GM21825 (cell line): ENCODE measurements around the gene DPM3.
"Not testable (repeated sequence)": the region's sequence is repeated elsewhere in the genome, so short reads cannot be mapped to it uniquely, and the experiment has no call there.

ENCODE experiments used
- ATAC-seq: cut with Tn5 transposase; IDR thresholded peaks from one replicate; pipeline ENCODE4 v1.9.1; 2021; ENCODE audit warnings: mild to moderate bottlenecking, moderate library complexity; ENCODE audit not compliant: unreplicated experiment

DPM3 gene

DNA sequence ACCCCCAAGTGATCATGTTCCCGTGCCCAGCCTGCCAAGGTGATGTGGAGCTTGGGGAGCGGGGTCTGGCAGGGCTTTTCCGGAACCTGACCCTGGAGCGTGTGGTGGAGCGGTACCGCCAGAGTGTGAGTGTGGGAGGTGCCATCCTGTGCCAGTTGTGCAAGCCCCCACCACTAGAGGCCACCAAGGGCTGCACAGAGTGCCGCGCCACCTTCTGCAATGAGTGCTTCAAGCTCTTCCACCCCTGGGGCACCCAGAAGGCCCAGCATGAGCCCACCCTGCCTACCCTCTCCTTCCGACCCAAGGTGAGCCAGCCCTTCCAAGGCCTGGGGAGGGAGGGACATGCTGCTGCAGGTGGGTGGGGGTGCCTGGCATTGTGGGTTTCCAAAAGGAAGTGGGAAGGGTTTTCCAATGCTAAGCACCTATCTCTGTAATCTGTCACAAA lies 35.6 kb upstream of the DPM3 start:
- no peak for ATAC-seq

DNA sequence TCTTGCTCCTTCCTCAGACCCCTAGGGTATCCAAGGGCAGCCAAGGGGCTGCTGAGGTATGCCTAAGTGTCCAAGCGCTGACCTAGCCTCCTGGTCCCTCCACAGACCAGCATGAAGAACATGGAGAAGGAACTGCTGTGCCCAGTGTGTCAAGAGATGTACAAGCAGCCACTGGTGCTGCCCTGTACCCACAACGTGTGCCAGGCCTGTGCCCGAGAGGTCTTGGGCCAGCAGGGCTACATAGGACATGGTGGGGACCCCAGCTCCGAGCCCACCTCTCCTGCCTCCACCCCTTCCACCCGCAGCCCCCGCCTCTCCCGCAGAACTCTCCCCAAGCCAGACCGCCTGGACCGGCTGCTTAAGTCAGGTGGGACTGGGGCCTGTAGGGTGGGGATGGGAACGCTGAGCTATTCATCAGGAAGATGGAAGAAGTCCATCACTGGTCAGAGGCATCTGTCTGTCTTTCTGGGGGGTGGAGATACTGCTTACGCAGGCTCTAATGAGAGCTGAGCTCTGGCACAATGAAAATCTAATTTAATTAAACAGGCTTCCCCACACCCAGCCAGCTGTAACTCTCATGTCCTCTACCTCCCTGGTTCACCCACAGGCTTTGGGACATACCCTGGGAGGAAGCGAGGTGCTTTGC lies 35.1 kb upstream of the DPM3 start:
- ATAC-seq = no peak

DNA sequence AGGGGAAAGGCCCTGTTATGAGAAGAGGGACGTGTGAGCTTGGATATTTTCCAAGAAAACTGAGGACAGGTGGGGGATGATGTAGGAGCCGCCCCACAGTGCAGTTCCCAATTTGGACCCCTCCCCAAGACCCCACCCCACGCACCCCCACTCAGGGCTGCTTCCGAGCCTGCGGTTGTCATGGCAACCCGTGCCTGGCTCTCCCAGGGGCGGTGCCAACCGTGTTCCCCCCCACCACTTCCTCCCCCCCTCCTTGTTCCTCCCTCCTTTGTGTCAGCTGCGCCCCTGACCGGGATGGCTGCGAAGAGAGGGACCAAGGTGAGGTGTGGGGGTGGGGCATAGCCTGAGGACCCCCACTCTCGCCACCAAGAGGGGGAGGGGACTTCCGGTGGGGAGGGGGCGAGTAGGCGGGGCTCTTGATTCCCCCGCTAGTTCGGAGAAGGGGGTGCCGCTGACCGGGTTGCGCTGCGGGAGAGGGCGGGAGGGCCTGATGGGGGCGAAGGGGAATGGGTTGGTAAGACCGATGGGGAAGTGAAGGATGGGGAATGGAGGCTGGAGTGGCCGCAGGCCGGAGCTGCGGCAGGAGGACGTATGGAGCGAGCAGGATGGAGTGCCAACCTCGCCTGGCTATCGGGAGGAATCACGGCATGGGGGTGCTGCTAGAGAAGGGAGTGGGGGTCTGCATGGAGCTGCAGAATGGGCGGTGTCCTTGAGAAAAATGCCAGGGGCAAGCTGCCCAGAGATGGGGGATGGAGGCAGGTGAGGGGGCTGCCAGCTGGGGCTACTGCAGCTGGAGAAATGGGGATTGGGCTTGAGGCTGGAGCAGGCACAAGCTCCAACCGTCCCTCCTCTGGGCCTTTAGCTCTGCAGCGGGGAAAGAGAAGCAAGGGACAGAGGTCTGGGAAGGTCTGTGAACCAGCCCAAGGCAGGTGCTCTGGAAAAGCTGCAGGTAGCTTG lies 34.3 kb upstream of the DPM3 start:
- no peak for ATAC-seq

DNA sequence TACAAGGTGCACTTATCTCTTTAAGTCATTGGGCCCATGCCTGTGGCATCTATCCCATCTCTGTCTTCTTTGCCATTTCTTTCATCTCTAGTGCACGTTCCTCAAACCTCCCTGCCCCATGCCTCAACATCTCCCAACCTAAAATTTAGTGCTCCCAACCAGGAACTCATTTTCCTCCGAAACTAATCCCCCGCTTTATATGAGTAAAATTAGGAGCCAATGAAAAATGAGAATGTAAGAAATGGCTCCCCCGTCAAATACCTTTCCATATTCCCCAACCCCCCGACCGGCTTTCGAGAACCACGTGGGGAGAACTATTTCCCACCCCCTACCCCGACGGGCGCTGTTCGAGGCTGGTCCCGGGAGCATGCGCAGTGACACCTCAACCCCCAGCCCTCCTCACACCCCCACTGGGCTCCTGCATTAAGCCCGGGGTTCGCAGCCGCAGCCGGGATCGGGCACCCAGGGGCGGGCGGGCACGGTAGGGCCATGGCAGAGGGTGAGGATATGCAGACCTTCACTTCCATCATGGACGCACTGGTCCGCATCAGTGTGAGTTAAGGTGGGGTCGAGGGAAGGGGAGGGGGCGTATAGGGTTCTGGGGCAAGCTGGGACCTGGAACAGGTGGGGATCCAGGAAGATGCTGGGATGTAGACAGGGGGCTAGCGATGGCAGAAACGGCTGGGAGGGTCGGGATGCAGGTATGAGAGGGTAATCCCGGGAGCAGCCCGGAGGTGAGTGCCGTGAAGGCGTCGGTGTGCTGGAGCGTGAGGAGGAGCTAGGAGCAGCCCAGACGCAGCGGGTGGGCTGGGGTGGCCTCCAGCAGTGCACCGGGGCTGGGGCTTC lies 33.4 kb upstream of the DPM3 start, which contains the start of gene TRIM46:
Gene TRIM46, plus strand, starts transcription at position 372 of the 846 bp plus-strand sequence. Its CDS starts 118 bp downstream, at position 490.
- ATAC-seq = no peak

DNA sequence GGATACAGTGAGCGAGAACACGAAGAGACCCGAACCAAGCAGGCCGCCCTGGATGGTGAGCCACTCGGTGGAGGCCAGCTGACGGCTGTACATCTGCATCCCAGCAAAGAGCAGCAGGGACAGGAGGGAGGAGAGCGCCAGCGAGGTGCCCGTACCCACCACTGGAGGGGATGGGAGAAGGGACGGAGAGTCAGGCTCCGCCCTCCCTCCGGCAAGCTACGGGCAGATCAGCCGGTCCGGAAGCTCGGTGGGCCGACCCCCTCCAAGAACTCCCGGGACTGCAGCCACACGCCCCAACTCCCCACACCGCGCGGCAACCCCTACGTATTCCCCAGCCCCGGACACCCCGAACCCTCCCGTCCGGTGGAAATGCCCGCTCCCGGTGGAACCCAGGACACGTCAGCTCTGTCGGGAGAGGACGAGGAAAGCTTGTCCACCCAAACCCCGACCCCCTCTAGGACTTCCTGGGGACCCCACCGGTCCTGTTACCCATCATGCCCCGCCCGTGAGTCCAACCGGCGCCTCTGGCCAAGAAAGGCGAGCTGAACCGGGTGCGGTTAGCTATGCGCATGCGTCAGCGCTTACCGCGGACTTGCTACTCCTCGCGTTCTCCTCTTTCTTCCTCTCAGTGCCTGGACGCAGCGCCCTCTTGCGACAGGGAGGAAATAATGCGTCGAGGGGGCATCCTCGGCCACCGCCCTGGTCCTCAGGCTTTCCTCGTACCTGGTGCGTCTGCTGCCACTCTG lies 32.6 kb upstream of the DPM3 start, which contains the start of gene KRTCAP2:
Gene KRTCAP2, minus strand, starts transcription at position 573 of the 746 bp plus-strand sequence. Its CDS starts 80 bp downstream, at position 493.
- peak; percentile 56 for ATAC-seq

DNA sequence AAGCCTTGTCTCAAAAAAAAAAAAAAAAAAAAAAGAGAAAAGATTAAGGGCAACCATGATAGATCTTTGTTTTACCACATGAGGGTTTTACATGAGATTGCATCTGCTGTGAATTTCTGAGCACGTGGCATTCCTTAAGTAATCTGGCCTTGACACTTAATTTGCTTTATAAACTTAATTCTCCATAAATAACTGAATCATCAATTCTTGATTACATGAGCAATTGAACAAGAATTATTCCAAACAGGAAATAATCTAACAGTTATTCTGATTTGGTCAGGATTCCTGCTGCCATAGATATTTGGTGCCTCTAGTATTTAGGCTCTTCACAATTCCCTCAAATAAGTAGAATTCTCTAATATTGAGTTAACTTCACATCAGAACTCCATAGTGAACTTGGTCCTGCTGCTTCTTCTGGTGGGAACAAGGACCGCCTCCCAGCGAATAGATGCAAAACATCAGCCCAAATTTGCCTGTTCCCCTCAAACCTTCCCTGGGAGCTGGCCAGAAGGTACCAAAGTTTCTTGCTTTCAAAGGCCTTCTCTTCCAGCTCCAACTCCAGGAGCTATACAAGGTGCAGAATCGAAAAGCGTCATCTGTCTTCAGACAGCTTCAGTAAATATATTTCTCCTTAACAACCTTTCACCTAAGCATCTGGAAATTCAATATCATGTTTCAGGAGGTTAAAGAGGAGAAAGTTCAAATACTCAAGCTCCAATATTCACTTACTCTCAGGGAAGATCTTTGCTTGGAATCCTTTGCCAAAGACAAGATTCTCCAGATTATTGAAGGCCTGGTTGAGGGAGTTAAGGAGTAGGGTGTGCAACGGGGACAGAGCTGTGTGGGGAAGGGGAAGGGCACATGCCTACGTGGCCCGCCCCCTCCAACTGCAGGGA lies 31.8 kb upstream of the DPM3 start:
- peak; percentile 11 for ATAC-seq

DNA sequence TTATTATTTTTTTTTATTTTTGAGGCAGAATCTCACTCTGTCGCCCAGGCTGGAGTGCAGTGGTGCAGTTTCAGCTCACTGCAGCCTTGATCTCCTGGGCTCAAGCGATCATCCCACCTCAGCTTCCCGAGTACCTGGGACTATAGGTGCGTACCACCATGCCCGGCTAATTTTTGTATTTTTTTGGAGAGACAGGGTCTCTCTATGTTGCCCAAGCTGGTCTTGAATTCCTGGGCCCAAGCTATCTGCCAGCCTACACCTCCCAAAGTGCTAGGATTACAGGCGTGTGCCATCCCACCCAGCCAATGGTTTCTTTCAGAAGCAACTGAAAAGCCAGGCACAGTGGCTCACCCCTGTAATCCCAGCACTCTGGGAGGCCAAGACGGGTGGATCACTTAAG lies 30.5 kb upstream of the DPM3 start:
- ATAC-seq = no peak

DNA sequence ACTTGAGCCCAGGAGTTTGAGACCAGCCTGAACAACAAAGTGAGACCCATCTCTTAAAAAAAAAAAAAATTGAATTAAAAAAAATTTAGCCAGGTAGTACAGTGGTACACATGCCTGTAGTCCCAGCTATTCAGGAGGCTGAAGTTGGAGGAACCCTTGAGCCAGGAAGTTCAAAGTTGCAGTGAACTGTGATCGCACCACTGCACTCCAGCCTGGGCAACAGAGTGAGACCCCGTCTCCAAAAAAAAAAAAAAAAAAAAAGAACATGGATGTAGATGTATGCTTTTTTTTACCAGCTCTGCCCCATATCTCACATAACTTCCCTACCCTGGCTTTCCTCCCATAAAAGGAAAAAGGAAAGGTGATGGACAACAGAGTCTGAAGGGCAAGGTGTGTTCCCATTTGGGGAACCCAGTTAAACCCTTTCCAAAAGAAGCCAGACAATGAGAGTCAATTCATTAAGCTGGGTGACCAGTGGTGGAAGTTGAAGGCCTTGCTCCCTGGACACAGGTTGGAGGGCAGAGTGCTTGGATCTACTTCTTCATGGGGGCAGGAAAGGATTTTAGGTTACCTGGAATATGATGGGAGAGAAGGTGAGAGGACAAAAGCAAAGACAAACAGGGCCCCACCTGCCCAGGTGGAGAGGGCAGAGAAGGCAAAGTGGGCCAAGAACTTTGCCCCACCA lies 29.9 kb upstream of the DPM3 start:
- no peak for ATAC-seq

DNA sequence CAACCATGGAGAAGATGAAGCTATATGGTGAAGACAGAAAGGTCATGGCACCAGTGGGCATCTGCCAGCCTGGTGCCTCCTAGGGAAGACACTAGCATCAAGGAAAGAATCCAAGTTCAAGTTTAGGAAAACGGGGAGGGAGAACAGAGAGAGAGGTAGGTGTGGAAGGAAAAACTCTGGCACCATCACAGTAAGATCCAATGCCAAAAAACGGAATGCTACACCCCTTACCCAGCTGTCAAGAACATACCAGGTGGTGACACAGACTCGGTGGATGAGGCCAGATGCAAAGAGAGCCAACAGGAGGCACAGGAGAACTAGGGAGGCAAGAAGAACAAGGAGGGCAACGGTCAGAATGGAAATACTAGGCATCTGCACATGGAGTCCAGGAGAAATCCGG lies 29.2 kb upstream of the DPM3 start:
- ATAC-seq = no peak

DNA sequence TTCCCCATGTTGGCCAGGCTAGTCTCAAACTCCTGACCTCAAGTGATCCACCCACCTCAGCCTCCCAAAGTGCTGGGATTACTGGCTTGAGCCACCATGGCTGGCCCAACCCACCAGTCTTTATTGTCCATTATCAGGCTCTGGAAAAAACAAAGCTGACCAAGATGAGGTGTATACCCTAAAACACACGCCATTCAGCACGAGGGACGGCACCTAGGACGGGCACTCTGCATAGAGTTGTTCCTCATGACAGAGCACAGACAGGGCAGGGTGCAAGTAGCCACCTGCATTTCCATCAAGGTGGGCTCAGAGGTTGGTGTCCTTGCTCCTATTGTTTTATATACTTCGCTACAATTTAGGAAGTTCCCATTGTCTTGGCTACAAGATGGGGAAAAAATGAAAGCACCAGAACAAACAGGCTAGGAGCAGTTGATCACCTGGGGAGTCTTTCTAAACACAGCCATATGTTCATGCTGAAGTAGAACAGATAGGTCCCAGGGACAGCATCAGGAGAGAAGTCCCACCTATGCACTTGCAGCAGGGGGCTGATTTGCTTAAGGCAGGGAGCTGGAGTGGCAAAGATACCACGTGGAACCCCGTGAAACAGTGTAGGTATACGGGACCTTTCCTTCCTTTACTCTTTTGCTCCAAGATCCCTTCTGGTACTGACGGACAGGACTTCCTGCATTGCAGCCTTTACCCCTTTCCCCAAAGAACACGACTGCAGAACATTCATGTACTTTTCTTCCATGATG lies 28.3 kb upstream of the DPM3 start:
- no peak for ATAC-seq

DNA sequence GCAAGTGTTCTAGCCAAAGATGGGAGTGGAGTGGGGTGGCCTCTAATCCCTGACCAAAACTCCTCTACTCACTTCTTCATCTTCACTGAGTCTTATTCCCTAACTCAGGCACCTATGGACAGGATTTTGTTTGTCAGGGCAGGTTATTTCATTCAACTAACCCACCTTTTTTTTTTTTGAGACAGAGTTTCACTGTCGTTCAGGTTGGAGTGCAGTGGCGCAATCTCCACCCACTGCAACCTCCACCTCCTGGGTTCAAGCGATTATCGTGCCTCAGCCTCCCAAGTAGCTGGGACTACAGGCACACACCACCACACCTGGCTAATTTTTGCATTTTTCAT lies 27.7 kb upstream of the DPM3 start:
- ATAC-seq = not testable (repeated sequence)

DNA sequence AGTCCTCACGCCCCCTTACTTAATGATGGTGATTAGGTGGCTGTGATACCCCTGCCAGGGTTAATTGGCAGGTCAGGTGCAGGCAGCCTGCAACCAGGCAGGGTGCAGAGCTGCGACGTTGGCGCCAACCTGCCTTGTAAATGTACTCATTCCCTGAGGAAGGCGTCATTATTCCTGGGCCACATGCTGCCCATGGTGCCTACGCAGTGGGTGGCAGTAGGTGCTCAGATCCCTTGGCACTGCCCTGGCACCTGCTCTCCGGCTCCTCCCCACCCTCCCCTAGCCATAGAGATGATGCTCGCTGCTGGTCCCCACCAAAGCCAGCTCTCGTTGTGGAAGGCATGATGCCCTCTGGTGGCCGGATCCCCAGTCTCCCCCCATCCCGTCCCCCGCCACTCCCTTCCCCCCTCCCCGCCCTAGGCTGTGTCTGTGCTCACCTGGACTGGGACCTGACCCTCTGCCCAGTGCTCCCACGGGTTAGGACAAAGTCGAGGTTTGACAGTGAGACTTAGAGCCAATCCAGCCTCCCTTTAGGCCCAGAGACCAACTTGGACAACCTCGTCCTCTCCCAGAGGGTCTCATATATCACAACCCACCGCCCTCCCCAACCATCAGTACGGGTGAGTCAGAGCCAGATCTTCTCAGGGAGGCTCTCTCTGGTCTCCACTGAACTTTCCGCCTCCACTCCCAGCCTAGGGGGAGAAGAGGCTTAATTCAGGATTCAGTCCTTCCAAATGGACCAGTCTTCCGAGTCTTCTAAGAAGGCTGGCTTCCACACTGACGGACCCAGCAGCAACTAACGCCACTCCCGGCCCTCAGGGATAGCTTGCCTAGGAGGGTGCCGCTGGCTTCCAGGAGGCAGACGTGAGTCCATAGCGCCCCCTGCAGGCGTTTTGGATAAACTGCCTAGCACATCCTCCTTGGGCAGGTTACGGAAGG lies 27.1 kb upstream of the DPM3 start:
- no peak for ATAC-seq

DNA sequence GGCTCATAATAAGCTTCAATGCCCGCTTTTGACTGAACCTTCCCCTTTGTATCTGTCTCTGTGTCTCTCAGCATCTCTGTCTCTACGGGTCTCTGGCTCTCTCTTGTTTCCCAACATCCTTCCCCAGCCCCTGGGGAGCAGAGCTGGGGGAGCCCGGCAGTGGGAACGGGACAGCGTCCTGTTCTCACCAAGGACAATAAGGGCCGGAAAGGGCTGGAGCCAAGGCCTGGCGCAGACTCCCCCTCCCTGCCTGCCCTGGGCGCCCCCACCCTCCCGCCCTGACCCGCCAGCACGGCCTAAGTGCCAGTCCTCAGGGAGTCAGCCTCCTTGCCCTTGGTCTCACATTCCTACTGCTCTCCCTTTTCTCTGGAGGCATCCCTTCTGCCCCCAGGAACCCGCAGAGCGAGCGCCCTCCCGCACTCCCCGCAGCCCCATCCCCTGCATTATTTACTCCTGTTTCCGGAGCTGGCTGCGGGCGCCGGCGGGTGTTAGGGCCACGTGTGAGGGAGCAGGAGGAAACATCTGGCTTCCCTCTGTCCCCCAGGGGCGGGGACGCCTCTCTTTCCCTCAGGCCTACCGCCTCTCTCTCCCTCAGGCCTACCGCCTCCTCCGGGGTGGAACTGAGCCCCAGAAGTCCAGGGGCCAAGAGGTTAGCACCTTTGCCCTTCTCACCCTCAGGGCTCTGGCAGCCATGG lies 26.3 kb upstream of the DPM3 start:
- no peak for ATAC-seq

DNA sequence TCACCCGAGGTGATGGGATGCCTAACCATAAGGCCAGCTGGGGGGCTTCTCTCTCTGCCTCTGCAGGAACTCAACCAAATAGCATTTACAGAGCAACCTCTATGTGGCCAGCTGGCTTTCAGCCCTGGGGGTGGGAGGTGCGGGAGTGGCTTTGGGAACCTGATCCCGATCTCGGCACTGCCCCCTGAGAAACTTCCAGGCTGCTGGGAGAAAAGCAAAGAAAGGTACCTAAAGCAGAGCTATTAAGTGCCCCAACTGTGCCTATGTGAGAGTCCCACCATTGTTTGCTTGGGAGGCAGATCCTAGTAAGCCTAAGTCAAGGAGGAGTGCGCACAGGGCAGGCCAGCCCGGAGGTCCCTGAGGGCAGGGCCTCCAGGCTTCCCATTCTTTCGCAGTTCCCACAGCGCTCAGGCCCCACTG lies 25.7 kb upstream of the DPM3 start:
- no peak for ATAC-seq

DNA sequence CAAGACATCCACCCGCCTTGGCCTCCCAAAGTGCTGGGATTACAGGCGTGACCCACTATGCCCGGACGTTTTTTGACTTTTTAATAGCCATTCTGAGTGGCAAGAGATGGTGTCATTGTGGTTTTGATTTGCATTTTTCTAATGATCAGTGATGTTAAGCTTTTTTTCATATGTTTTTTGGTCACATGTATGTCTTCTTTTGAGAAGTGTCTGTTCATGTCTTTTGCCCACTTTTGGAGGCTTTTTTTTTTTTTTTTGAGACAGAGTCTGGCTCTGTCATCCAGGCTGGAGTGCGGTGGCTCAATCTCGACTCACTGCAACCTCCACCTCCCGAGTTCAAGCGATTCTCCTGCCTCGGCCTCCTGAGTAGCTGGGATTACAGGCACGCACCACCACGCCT lies 24.3 kb upstream of the DPM3 start:
- not testable (repeated sequence) for ATAC-seq

DNA sequence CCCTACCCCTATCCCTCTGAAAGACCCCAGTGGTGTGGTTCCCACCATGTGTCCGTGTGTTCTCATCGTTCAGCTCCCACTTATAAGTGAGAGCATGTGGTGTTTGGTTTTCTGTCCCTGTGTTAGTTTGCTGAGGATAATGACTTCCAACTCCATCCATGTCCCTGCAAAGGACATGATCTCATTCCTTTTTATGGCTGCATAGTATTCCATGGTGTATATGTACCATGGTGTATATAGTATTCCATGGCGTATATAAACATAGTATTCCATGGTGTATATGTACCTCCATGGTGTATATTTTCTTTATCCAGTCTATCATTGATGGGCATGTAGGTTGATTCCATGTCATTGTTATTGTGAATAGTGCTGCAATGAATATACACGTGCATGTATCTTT lies 23.5 kb upstream of the DPM3 start:
- not testable (repeated sequence) for ATAC-seq
